Measurements from ENCODE around the gene IRF2BP1.

Gene IRF2BP1, protein sequence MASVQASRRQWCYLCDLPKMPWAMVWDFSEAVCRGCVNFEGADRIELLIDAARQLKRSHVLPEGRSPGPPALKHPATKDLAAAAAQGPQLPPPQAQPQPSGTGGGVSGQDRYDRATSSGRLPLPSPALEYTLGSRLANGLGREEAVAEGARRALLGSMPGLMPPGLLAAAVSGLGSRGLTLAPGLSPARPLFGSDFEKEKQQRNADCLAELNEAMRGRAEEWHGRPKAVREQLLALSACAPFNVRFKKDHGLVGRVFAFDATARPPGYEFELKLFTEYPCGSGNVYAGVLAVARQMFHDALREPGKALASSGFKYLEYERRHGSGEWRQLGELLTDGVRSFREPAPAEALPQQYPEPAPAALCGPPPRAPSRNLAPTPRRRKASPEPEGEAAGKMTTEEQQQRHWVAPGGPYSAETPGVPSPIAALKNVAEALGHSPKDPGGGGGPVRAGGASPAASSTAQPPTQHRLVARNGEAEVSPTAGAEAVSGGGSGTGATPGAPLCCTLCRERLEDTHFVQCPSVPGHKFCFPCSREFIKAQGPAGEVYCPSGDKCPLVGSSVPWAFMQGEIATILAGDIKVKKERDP

DNA sequence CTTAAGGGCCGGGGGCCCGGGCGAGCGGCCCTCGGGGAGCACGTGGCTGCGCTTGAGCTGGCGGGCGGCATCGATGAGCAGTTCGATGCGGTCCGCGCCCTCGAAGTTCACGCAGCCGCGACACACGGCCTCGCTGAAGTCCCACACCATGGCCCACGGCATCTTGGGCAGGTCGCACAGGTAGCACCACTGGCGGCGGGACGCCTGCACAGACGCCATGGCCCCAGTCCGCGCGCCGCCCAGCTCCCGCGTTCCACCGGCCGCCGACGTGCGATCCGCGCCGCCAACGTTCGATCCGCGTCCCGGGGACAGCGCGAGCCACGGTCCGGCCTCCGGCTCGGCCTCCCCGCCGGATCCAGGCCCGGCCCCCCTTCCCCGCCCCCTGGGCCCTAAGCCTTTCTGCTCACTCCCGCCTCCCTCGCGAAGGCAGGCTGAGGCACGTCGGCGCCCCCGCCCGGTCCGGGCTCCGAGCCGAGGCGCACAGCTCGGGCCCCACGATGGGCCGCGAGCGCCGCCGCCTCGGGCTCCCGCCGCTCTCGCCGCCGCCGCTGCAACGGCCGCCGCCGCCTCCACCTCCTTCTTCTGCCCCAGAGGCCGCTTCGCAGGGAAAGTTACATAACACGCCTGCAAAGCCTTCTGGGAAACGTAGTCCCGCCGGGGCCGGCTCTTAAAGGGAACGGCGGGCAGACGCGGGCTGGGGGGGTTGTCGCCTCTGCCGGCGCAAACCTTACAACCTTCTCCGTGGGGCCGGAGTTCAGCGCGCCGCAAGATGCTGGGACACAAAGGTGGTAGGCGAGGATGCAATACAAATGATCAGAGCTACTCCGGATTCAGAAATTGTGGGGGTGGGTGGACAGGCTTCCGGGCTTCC is at the start of gene IRF2BP1:
Gene IRF2BP1 (minus strand): TSS at position 586 of the 871 bp plus-strand sequence. CDS start 367 bp downstream, at position 219.
- peak; percentile 89 for DNase-seq

DNA sequence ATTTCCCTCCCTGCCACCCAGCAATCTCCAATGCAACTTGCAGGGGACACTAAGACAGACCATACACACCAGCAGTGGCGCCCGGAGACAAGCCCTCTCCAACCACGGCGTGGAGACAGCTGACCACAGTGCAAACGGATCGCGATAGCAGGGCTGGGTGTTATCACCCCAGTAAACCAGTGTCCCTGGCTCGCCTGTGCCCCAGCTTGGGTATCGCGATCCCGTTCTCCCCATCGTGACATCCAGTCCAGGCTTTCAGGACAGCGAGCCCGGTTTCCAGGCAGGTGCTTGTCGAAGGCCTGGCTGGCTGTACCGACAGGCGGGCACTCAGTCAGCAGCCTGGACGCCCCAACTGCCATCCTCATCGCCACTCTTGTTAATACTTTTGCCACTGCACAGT is 49.3 kb upstream of the IRF2BP1 start:
- no peak for DNase-seq

DNA sequence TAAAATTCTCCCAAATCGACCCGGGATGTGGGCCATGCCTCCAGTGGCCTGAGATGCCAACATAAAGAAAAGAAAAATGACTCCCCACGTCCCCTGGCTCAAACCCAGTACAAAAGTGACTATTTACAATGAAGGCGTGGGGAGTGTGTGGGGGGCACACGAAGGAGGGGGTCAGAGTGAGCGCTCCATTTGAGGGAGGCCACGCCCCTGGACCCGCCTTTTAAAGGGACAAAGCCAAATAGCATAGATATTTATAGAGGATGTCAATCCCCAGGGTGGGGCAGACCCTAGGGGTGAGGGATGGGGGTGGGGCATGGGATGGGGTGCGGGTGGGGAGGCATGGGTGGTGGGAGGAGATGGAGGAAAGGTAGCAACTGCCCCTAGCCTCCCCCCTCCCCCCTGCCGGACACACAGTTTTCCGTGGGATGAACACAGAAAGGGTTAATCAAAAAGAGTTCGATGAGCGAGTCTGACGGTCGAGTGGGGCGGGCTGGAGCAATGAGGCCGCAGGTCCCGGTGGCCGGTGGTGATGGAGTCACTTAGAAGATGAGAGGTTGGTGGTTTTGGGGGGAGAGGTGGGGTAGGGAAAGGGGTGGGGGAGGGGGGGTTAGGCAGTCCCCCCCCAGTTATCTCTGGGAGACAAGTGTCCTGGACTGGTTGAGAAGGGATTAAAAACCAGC is 48.8 kb upstream of the IRF2BP1 start:
- DNase-seq = no peak

DNA sequence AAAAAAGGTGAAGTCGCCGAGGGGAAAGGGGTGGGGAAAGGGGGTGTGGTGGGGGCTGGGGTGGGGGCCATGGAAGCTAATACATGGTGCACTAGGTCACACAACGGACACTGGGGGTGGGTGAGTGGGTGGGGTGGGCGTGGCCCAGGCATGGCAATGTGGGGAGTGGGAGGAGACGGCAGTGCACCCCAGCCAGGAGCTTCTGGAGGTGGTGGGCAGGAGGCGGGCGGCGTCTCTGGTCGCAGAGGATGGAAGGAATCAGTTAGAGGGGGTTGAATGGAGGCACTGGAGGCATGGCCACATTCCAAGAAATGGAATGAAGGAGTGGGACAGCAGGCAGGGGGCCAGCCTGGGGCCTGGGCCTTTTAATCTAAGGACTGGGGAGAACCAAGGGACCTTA is 47.8 kb upstream of the IRF2BP1 start:
- DNase-seq = no peak

DNA sequence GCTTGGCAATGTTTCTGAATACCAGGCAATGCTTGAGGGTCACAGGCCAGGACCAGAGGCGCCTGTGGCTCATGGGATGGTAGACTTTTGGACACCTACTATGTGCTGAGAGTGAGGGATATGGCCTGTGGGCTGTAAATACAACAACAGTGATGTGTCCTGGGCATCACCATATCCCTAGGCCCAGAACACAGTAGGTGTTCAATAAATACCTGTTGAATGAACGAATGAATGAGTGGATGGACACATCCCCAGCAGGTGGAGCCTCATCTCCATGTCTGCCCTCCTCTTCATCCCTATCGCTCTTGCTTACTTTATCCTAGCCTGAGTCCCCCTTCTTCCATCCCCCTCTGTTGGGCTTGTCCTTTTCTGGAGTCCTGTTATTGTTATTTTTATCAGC is 45.1 kb upstream of the IRF2BP1 start:
- no peak for DNase-seq

DNA sequence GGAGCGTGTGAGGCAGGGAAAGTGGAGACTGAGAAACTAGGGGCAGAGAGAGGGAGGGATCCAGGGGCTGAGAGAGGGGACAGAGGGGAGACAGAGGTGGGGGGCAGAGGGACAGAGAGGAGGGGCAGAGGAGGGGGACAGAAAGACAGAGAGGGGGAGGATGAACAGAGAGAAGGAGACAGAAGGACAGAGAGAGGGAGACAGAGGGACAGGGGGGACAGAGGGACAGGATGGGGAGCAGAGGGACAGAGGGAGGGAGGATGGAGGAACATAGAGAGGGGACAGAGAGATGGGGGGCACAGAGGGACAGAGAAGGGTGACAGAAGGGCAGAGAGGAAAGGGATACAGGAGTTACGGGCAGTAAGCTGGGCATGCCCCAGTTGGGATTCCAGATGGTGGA is 43.3 kb upstream of the IRF2BP1 start:
- DNase-seq = no peak

DNA sequence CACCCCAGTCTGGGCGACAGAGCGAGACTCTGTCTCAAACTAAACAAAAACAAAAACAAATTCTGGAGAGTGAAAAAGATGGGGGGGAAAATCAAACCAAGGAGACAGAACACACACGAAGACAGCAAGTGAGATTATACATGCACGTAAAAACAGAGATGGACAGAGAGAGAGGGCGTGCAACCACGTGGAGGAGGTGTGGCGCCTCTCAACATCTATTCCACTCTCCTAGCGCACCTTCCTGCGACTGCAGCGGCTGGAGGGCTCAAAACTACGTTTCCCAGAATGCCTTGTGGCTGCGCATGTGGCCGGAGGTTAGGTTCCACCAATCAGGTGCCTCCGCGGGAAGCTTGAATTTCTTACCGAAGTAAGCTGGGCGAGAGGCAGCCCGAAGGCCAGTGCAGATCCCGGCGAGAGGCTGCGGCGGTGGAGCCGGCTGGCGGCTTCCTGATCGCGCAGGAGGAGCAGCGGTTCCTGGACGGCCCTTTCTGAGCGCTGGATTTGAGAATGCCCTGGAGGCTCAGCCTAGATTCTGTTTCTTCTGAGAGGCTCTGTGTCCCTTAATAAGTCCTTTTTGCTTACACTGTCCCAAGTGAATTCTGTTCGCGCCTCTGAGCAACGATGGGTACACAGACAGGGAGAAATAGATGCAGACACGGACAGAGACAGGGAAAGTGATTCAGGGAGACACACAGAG is 41.8 kb upstream of the IRF2BP1 start:
- DNase-seq = peak; percentile 94

DNA sequence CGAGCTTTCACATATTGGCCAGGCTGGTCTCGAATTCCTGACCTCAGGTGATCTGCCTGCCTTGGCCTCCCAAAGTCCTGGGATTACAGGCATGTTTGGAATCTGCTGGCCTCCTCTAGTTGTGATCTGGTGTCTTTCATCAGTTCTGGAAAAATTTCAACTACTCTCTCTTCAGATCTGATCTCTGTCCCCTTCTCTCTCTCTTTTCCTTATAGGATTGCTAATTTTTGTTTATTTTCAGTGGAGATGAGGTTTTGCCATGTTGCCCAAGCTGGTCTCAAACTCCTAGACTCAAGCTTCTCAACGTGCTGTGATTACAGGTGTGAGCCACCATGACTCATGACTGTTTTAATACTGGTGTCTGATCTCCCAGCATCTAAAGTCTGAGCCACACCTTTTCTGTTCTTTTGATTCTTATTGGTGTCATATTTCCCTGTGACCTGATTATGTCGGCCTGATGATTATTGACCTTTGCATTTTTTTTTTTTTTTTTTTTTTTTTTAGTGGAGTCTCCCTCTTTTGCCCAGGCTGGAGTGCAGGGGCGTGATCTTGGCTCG is 39.0 kb upstream of the IRF2BP1 start:
- no peak for DNase-seq

DNA sequence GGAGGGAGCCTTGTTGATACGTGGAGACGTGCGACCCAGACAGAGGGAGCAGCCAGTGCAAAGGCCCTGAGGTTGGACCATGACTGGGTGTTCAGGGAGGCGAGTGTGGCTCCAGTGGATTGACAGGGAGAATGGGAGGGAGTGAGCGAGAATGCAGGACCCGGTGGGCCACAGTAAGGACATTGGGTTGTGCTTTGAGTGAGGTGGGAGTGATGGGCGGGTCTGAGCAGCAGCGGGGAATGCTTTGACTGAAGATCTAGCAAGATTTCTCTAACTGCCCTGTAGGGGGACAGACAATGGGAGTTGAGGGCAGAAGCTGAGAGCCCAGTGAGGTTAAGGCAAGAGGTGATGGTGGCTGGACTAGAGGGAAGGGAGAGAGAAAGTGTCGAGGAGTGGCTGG is 36.3 kb upstream of the IRF2BP1 start:
- no peak for DNase-seq

DNA sequence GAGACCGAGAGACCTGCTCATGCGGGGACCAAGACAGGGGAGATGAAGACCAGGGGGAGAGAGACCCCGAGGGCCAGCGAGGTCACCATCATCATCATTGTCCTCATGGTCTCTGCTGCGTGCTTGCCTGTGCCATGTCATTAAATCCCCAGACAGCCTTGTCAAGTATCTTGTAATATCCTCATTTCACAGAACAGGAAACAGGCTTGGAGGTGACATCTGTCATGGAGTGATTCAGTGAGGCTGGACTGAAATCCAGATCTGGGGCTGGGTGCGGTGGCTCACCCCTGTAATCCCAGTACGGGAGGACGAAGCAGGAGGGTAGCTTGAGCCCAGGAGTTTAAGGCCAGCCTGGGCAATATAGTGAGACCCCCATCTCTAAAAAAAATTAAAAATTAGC is 34.5 kb upstream of the IRF2BP1 start:
- DNase-seq = no peak

DNA sequence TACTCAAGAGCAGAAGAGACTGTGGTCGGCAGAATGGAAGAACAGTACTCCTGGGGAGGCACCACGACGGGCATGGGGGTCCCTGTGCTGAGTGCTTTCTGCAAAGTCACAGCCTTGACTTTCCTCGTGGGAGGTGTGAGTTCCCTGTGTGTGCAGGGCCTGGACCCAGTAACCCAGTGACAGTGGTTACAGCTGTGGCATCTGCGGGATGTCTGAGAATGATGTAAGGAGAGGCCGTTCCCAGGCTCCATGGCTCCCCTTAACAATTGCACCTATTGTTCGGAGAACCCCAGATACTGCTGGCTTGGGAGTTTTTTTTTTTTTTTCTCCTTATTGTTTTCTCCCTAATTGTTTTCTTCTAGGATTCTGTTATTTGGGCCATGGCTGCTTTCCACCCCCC is 33.7 kb upstream of the IRF2BP1 start:
- DNase-seq = no peak

DNA sequence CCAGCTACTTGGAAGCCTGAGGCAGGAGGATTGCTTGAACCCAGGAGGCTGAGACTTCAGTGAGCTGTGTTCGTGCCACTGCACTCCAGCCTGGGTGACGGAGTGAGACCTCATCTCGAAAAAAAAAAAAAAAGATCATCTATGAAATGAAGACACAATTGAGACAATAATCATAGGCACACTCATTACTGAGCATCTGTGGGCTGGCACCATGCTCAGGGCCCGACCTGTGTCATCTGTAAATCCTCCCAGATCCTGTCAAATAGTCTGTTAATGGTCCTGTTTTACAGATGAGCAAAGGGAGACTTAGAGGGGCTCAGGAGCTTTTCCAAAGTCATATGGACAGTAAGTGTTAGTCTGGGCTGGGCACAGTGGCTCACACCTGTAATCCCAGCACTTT is 32.8 kb upstream of the IRF2BP1 start:
- no peak for DNase-seq

DNA sequence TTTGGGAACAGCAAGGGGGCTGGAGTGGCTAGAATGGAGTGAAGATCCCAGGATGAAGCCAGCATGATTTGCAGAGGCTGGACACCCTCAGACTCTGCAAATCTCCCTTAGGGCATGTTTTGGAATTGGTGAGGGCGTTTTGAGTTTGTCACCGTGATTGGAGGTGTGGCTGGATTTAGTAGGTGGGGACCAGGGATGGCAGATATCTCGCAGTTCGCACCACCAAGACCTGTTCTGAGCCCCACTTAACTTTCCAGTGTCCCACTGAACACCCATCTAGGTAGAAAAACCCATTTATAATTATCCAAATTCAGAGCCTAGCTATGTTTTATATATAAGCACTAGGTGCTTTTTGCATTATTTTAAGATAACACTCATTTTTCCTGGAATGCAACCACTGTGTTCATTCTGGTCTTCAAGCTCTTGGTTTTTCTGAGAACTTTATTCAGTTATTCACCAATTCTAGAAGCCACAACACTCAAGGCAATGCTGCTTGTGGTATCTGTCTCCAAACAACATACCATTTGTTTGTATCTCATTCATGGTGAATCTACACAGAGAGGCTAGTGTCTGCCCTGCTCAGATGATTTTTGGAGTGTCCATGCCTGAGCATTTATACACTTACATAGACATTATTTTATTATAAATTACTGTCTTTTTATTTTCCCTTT is 31.6 kb upstream of the IRF2BP1 start:
- no peak for DNase-seq

DNA sequence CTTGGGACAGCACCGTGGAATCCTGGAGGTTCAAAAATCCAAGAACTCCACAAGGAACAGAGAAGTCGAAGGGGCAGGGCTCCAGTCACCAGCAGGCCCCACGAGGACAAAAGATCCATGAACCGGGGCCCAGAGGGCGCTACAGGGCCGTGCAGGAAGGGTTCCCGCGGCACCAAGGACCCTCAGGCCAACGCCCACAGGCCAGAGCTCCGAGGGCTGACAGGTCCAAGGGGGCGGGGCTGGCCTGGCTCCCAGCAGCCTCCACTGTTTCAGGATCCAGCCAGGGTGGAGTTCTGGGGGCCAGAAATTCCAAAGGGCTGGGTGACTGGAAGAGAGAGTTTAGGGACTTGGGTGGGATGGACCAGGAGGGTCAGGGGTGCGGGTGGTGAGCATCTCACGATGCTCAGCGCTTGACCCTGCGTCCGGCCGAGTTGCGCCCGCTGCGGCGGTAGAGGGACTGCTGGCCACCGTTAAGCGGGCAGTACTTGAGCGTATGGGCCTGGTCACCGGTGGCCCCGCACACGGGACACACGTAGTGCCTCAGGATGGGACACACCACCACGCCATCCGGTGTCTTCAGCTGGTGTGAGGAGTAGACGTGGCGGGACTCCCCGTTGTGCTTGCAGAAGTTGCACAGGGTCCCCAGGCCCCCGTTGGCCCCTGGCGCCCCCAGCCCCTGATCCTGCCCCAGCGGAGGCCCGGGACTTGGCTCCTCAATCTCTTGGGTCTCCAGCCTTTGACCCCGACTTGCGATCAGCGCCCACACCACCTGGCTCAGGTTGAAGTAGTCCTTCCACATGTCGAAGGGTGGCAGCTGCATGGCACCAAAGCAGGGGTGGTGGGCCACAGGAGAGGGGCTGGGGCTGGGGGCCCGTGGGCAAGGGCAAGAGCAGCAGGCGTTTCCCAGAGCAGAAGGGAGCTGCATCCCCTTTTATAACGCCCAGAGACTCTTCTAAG is 28.2 kb upstream of the IRF2BP1 start, which contains the start of gene NANOS2:
Gene NANOS2 (minus strand): TSS at position 905 of the 957 bp plus-strand sequence. CDS start 85 bp downstream, at position 820.
- no peak for DNase-seq

DNA sequence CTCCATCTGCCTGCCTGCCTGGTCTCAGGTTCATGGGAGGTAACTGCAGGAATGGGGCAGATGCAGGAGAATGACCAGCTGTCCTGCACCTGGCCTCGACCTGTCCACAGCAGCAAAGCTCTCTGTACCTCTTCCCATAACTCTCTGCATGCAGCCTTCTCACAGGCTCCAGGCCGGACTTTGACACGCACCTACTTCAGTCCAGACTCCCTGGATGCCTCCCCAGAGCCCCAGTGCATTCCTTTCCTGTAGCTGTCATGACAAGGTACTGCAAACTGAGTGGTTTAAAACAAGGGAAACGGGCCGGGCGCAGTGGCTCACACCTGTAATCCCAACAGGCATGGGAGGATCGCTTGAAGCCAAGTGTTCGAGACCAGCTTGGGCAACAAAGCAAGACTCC is 25.4 kb upstream of the IRF2BP1 start:
- no peak for DNase-seq

DNA sequence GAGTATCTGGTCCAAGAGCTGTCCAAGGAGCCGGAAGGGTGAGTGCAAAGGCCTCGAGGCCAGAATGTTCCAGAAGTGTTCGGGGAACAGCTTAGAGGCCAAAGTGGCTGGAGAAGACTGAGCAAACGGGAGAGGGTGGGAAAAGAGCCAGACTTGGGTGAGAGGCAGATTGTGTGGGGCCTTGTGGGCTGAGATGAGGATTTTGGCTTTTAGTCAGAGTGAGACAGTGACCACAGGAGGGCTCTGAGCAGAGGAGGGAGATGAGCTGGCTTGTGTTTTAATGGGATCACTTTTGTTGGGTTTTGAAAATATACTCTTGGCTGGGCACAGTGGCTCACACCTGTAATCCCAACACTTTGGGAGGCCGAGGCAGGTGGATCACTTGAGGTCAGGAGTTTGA is 23.0 kb upstream of the IRF2BP1 start:
- DNase-seq = no peak

DNA sequence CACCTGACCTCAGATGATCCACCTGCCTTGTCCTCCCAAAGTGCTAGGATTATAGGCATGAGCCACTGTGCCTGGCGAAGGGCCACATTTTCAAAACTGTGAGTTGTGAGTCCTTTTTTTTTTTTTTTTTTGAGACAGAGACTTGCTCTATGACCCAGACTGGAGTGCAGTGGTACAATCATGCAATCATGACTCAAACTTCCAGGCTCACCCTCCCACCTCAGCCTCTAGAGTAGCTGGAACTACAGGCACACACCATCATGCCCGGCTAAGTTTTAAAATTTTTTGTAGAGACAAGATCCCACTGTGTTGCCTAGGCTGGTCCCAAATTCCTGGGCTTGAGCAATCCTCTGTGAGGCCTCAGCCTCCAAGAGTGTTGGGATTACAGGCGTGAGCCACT is 20.3 kb upstream of the IRF2BP1 start:
- no peak for DNase-seq

DNA sequence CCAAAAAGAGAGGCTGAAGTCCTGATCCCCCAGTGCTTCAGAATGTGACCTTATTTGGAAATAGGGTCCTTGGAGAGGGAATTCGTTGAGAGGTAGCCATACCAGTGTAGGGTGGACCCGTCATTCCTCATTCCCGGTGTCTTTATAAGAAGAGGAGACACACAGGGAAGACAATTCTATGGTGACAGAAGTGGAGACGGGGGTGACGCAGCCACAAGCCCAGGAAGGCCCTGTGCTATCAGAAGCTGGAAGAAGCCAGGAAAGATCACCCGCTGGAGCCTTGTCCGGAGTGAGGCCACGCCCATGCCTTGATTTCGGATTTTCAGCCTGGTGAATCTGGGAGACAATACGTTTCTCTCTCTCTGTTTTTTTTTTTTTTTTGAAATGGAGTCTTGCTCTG is 19.1 kb upstream of the IRF2BP1 start:
- no peak for DNase-seq

DNA sequence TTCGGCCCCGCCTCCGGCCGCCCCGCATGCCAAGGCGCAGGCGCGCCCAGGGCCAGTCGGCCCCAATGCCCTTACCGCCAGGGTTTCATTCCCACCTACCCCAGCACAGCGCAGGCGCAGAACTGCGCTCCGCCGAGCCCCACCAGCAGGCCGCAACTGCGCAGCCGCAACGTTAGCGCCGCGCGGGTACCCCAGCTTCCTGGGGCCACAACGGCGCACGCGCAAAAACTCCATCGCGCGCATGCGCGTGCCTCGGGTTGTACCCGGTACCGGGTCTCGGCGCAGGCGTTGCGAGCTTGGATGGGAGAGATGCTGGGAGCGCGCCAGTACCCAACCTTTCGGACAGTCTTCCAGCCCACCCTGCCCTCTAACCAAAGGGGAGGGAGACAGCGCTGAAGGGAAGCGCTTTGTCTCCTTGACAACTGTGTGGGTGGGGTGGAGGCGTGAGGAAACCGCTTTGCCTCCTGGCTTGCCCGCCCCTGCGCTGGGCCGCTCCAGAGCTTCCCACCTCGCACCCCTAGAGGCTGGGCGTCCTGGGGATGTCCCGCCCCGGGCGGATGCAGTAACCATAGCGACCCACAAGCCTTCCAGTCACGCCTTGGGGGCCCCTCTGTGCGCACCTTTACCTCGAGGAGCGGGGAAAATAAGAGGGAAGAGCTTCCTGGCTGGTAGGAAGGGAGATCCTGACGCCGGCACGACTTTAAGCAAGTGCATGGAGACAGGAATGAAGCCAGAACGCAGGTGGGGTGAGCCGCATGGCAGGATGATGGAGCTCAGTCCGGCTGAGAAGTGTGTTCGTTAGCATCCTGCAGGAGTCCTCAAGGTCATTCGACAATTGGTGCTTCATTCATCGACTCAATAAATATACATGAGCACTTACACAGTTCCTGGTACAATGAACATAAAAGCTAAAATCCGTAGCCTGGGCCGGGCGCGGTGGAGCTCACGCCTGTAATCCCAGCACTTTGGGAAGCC is 17.0 kb upstream of the IRF2BP1 start:
- DNase-seq = peak; percentile 93
